ENCODE measurements around the gene PDZRN4.
"Not testable (repeated sequence)": the region's sequence is repeated elsewhere in the genome, so short reads cannot be mapped to it uniquely, and the experiment has no call there.

The PDZRN4 gene

GRCh38 chr12:41604830-41605229 lies 416.7 kb downstream of the PDZRN4 start:
- H3K4me1 Mint-ChIP-seq (ENCODE audit: low read depth): no peaks in the 10 kb centered on the region
- no peaks in the 10 kb centered on the region for H3K9me3 Mint-ChIP-seq
- H3K27ac Mint-ChIP-seq: no peak overlapping the region
- no peaks in the 10 kb centered on the region for H3K27me3 Mint-ChIP-seq (ENCODE audit: low read depth)
- DNase-seq (ENCODE audit: low spot score): no peak
- H3K36me3 Mint-ChIP-seq (ENCODE audit: low read depth): no peaks in the 10 kb centered on the region
- H3K4me3 Mint-ChIP-seq: no peak overlapping the region

GRCh38 chr12:41605545-41606305 lies 417.6 kb downstream of the PDZRN4 start:
- H3K36me3 Mint-ChIP-seq (ENCODE audit: low read depth): no peaks in the 10 kb centered on the region
- H3K4me3 Mint-ChIP-seq: no peak overlapping the region
- H3K9me3 Mint-ChIP-seq: no peaks in the 10 kb centered on the region
- H3K27ac Mint-ChIP-seq: no peak overlapping the region
- no peak for DNase-seq (ENCODE audit: low spot score)
- H3K27me3 Mint-ChIP-seq (ENCODE audit: low read depth): no peaks in the 10 kb centered on the region
- H3K4me1 Mint-ChIP-seq (ENCODE audit: low read depth): no peaks in the 10 kb centered on the region

GRCh38 chr12:41606468-41607445 lies 418.6 kb downstream of the PDZRN4 start:
- H3K9me3 Mint-ChIP-seq: no peaks in the 10 kb centered on the region
- H3K36me3 Mint-ChIP-seq (ENCODE audit: low read depth): no peaks in the 10 kb centered on the region
- H3K4me1 Mint-ChIP-seq (ENCODE audit: low read depth): no peaks in the 10 kb centered on the region
- no peak overlapping the region for H3K4me3 Mint-ChIP-seq
- no peak overlapping the region for H3K27ac Mint-ChIP-seq
- DNase-seq (ENCODE audit: low spot score): no peak
- H3K27me3 Mint-ChIP-seq (ENCODE audit: low read depth): no peaks in the 10 kb centered on the region

GRCh38 chr12:41612892-41613557 lies 424.9 kb downstream of the PDZRN4 start:
- Mint-ChIP-seq H3K4me1 (ENCODE audit: low read depth) (no peaks in the 10 kb centered on the region), H3K9me3 (no peaks in the 10 kb centered on the region), H3K27ac (no peak overlapping the region), H3K36me3 (ENCODE audit: low read depth) (no peaks in the 10 kb centered on the region), H3K27me3 (ENCODE audit: low read depth) (no peaks in the 10 kb centered on the region), H3K4me3 (no peak overlapping the region)
- DNase-seq (ENCODE audit: low spot score): no peak

DNA sequence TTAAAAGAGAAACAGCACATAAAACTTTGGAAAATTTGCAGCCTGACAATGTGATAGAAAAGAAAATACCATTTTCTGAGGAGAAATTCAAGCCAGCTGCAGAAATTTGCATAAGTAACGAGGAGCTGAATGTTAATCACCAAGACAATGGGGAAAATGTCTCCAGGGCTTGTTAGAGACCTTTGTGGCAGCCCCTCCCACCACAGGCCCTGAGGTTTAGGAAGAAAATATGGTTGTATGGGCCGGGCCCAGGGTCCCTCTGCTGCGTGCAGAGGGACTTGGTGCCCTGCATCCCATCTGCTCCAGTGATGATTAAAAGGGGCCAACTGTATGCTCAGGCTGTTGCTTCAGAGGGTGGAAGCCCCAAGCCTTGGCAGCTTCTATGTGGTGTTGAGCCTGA lies 427.1 kb downstream of the PDZRN4 start:
- not testable (repeated sequence) for DNase-seq (ENCODE audit: low spot score); H3K4me3 Mint-ChIP-seq; H3K4me1 Mint-ChIP-seq (ENCODE audit: low read depth); H3K9me3 Mint-ChIP-seq; H3K27me3 Mint-ChIP-seq (ENCODE audit: low read depth); H3K36me3 Mint-ChIP-seq (ENCODE audit: low read depth); H3K27ac Mint-ChIP-seq

GRCh38 chr12:41619705-41620104 lies 431.6 kb downstream of the PDZRN4 start:
- no peak for DNase-seq (ENCODE audit: low spot score)
- no peaks in the 10 kb centered on the region for H3K27me3 Mint-ChIP-seq (ENCODE audit: low read depth)
- H3K4me3 Mint-ChIP-seq: no peak overlapping the region
- H3K27ac Mint-ChIP-seq: no peak overlapping the region
- no peaks in the 10 kb centered on the region for H3K4me1 Mint-ChIP-seq (ENCODE audit: low read depth)
- no peaks in the 10 kb centered on the region for H3K36me3 Mint-ChIP-seq (ENCODE audit: low read depth)
- no peaks in the 10 kb centered on the region for H3K9me3 Mint-ChIP-seq

GRCh38 chr12:41621291-41621690 lies 433.2 kb downstream of the PDZRN4 start:
- Mint-ChIP-seq H3K27ac (no peak overlapping the region), H3K27me3 (ENCODE audit: low read depth) (no peaks in the 10 kb centered on the region), H3K4me1 (ENCODE audit: low read depth) (no peaks in the 10 kb centered on the region), H3K36me3 (ENCODE audit: low read depth) (no peaks in the 10 kb centered on the region), H3K4me3 (no peak overlapping the region), H3K9me3 (no peaks in the 10 kb centered on the region)
- no peak for DNase-seq (ENCODE audit: low spot score)
